Brain pericyte (primary cell): ENCODE measurements around the gene MRGPRF.
"Not testable (repeated sequence)": the region's sequence is repeated elsewhere in the genome, so short reads cannot be mapped to it uniquely, and the experiment has no call there.

Experiments used
- DNase-seq: peaks from one replicate; pipeline ENCODE4 v3.0.0-alpha.2; 2012; ENCODE audit warnings: low read depth, low spot score

Gene MRGPRF

GRCh38 chr11:69002570-69003231 lies 10.3 kb downstream of the MRGPRF start:
- no peak for DNase-seq

- DNase-seq, result no peak
These were observed 10.9 kb downstream of the MRGPRF start for GRCh38 chr11:69002110-69002569.

GRCh38 chr11:69001243-69002081 lies 11.6 kb downstream of the MRGPRF start:
- no peak for DNase-seq

- DNase-seq, result peak; percentile 53
These were observed 12.2 kb downstream of the MRGPRF start for GRCh38 chr11:69000831-69001242.

- no peak for DNase-seq
These were observed 12.7 kb downstream of the MRGPRF start for GRCh38 chr11:69000391-69000790.

- not testable (repeated sequence) for DNase-seq
These were observed 13.2 kb downstream of the MRGPRF start for GRCh38 chr11:68999748-69000355.

GRCh38 chr11:68999093-68999747 lies 13.8 kb downstream of the MRGPRF start:
- no peak for DNase-seq

- DNase-seq, result no peak
These were observed 14.6 kb downstream of the MRGPRF start for GRCh38 chr11:68998390-68998911.

GRCh38 chr11:68997995-68998348 lies 15.1 kb downstream of the MRGPRF start:
- no peak for DNase-seq

- no peak for DNase-seq
These were observed 15.7 kb downstream of the MRGPRF start for GRCh38 chr11:68997124-68997994.

GRCh38 chr11:68996376-68997123 lies 16.5 kb downstream of the MRGPRF start:
- no peak for DNase-seq

- DNase-seq, result no peak
These were observed 18.2 kb downstream of the MRGPRF start for GRCh38 chr11:68994894-68995285.

- DNase-seq, result no peak
These were observed 18.7 kb downstream of the MRGPRF start for GRCh38 chr11:68994161-68994893.

GRCh38 chr11:68993546-68993945 lies 19.5 kb downstream of the MRGPRF start:
- DNase-seq, result no peak

- no peak for DNase-seq
These were observed 20.2 kb downstream of the MRGPRF start for GRCh38 chr11:68992743-68993255.

GRCh38 chr11:68990995-68991780 lies 21.9 kb downstream of the MRGPRF start:
- DNase-seq, result no peak

- DNase-seq, result no peak
These were observed 23.0 kb downstream of the MRGPRF start for GRCh38 chr11:68989936-68990606.

GRCh38 chr11:68988491-68988890 lies 24.6 kb downstream of the MRGPRF start:
- no peak for DNase-seq
